Stimulated activated CD4-positive, alpha-beta T cell treated with anti-CD3 and anti-CD28 coated beads, Interleukin-2, amount 100 ng/mL, for 24 hours (primary cell): ENCODE results near the gene STAB1.

Experiments
- DNase-seq, 2 donors: peaks; one replicate each; pipeline ENCODE4 v3.0.0-alpha.2; 2020

Gene STAB1

GRCh38 chr3:52484680-52485461 is 10.3 kb upstream of the STAB1 start:
- DNase-seq, result no peak

DNA sequence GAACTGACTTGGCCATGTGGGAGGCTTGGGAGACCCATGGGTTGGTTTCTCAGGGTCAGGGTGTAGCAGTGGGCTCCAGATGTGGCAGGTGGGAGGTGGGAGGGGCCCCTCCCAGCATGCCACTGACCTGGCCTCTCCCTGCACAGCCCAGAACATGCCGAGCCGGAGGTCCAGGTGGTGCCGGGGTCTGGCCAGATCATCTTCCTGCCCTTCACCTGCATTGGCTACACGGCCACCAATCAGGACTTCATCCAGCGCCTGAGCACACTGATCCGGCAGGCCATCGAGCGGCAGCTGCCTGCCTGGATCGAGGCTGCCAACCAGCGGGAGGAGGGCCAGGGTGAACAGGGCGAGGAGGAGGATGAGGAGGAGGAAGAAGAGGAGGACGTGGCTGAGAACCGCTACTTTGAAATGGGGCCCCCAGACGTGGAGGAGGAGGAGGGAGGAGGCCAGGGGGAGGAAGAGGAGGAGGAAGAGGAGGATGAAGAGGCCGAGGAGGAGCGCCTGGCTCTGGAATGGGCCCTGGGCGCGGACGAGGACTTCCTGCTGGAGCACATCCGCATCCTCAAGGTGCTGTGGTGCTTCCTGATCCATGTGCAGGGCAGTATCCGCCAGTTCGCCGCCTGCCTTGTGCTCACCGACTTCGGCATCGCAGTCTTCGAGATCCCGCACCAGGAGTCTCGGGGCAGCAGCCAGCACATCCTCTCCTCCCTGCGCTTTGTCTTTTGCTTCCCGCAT is 7.9 kb upstream of the STAB1 start:
- DNase-seq, result no peak

DNA sequence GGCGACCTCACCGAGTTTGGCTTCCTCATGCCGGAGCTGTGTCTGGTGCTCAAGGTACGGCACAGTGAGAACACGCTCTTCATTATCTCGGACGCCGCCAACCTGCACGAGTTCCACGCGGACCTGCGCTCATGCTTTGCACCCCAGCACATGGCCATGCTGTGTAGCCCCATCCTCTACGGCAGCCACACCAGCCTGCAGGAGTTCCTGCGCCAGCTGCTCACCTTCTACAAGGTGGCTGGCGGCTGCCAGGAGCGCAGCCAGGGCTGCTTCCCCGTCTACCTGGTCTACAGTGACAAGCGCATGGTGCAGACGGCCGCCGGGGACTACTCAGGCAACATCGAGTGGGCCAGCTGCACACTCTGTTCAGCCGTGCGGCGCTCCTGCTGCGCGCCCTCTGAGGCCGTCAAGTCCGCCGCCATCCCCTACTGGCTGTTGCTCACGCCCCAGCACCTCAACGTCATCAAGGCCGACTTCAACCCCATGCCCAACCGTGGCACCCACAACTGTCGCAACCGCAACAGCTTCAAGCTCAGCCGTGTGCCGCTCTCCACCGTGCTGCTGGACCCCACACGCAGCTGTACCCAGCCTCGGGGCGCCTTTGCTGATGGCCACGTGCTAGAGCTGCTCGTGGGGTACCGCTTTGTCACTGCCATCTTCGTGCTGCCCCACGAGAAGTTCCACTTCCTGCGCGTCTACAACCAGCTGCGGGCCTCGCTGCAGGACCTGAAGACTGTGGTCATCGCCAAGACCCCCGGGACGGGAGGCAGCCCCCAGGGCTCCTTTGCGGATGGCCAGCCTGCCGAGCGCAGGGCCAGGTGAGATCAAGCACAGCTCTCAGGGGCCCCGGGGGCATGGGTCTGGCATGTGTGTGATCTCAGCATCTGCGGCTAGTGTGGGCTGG is 7.1 kb upstream of the STAB1 start:
- no peak for DNase-seq

DNA sequence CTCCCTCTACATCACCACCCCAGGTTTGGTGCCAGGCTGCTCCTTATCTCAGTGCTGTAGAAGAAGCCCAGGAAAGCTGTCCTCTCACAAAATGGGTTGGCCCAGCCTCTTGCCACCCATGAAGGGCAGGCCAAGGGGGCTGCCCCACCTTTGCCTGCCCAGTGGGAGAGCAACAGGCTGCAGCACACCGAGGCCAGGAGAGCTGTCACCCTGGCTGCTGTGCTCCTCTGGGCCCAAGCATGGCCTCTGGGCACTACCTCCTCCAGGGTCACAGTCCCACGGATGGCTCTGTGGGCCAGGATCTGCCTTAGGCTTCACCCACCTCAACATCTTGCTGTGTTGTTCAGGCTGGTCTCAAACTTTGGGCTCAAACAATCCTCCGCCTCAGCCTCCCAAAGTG is 6.4 kb upstream of the STAB1 start:
- no peak for DNase-seq

DNA sequence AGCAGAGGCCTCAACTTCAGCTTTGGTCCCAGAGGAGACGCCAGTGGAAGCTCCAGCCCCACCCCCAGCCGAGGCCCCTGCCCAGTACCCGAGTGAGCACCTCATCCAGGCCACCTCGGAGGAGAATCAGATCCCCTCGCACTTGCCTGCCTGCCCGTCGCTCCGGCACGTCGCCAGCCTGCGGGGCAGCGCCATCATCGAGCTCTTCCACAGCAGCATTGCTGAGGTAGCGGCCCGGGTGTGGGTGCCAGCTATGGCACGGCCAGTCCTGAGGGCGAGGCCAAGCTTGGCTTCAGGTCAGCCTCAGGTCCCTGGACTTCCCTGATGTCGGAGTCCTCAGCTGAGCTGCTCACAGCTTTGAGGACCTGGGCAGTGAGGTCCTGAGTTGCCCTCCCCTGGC is 5.7 kb upstream of the STAB1 start:
- DNase-seq, result no peak

- no peak for DNase-seq
Observed at GRCh38 chr3:52490035-52490938, 4.9 kb upstream of the STAB1 start.

DNA sequence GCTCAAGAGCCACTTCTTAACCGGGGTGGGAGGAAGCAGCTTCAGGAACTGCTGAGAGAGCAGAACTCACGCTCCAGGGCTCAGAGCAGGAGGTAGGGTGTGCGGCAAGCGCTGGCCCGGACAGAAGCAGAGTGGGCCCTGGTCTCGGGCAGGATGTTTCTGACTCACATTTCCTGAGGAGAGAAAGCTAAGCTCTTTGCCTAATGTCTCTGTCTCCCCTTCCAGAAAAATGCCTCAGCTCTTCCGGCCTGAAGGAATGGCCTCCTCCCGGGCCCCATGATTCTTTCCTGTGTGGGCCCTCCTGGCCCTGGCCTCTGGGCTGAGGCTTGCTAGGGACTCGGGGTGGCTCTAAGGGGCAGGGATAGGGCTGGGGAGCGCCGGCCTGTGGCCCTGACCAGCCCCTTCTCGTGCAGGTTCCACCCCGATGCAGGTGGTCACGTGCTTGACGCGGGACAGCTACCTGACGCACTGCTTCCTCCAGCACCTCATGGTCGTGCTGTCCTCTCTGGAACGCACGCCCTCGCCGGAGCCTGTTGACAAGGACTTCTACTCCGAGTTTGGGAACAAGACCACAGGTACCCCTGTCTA is 4.1 kb upstream of the STAB1 start:
- DNase-seq, result no peak

- DNase-seq, result no peak
Observed at GRCh38 chr3:52492059-52492458, 3.1 kb upstream of the STAB1 start.

DNA sequence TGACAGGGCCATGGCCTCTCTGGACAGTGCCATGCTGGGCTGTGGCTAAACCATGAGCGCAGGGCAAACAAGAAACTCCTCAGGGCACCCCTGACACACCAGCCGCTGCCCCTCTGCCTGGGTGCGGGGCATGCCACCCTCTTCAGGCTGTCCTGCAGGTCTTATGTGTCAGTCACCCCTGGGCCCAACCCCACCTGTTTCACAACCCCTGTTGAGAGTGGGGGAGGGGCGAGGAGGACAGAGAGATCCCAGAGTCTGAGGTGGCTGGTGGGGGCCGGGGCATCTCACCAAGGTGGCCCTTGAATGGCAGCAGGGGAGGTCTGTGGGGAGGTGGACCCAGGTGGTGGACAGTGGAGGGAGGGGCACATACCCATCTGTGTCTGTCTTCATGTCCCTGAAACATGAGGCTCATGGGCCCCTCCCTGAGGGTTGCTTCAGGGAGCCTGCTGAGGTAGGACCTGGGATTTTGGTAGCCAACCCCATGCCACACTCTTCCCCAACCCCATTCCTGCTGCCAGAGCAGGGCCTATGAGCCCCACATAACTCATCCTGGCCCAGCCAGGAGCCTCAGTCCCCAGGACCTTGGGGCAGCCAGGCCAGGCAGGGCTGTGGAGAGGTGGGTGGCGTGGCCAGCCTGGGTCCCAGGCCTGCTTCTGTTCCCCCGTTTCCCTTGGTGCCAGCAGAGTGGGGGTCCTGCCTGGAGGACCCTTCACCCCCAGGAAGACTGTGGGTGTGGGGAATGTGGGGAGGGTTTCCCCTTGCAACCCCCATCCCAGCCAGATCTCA is 1.7 kb upstream of the STAB1 start:
- no peak for DNase-seq

- no peak for DNase-seq
Observed at GRCh38 chr3:52494445-52494844, 693 bp upstream of the STAB1 start.

DNA sequence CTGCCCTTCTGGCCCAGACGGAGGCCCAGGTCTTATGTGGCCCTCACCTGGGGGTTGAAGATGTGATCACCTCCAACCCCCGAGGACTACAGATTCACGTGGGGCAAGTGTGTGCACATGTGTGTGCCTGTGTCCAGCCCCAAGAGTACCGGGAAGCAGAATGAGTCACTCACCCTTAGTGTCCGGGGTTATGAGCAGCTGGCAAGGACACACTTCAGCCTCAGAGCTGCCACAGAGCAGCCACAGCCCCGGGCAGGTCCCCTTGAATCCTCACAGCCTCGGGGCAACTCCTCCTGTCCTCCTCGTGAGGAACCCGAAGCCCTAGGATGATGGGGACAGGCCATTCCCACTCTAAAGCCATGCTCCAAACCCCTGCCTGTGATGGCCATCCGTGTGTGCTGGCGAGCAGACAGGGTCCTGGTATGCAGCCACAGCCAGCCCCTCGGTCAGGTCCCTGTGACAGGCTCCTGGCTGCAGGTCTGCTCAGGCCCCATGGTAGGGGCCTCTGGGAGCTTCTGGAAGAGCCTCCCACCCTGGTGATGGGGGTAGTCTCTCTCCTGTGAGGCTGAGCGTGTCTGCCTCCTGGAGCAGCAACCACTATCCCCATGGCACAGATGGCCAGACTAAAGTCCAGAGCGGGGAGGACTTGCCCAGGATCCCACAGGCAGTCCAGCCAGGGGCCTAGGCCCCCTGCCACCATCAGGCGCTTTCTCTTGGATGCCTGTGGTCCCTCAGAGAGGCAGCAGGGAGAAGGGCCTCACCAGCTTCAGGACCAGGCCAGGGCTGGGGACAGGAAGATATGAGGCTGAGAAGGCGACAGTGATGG is 852 bp downstream of the STAB1 start:
- DNase-seq, result no peak

GRCh38 chr3:52498137-52499054 is 3.3 kb downstream of the STAB1 start:
- DNase-seq, result no peak

- DNase-seq, result no peak
Observed at GRCh38 chr3:52501046-52501445, 5.9 kb downstream of the STAB1 start.

GRCh38 chr3:52502001-52502400 is 6.9 kb downstream of the STAB1 start:
- DNase-seq, result no peak

GRCh38 chr3:52502808-52503350 is 7.7 kb downstream of the STAB1 start:
- no peak for DNase-seq

GRCh38 chr3:52503788-52504424 is 8.8 kb downstream of the STAB1 start:
- DNase-seq, result no peak

DNA sequence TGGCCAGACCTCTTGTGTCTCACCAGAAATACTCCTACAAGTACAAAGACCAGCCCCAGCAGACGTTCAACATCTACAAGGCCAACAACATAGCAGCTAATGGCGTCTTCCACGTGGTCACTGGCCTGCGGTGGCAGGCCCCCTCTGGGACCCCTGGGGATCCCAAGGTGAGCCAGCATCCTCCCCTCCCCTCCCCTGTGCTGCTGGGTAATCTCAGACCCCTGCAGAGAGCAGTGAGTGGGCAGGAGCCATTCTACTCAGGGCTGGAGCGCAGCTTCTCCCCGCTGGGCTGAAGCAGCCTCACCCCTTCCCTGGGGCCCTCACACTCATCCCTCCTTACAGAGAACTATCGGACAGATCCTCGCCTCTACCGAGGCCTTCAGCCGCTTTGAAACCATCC is 9.8 kb downstream of the STAB1 start:
- DNase-seq, result no peak

DNA sequence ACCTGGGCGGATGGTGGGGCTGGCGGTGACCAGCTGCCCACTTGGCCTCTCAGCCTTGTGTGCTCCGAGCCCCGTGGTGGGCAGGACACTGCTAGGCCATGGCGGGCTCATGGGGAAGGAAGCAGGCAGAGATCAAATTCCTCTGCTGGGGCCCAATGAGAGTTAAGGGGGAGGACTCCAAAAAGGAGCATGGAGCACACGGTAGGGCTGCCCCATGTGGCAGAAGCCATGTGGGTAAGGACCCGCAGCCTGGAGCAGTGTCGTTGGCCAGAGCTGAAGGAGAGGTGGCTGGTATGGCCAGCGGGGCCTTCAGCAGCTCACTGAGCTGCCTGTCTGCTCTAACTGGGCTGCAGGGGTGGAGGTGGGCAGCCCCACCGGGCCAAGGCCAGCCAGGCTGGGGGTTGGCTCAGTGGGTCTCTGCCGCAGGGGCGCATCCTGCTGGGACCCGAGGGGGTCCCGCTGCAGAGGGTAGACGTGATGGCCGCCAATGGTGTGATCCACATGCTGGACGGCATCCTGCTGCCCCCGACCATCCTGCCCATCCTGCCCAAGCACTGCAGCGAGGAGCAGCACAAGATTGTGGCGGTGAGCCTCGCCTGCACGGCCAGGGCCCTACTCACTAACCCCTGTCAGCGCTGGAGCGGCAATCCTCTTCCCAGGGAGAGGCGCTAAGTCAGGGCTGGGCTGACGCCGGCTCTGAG is 11.3 kb downstream of the STAB1 start:
- no peak for DNase-seq
